A673 (cell line): ENCODE results near the gene PAPOLA. TPM values are rescaled to one million over a fixed set of nuclear protein-coding genes. Genes with fewer than 3 reads are reported as not detected.

Experiments used
- BruUV-seq: library from RNA; stranded (reverse); fragments of 400-500 nt; replicated peaks from 2 replicates; lab custom pipeline; 2021; lab: Mats Ljungman, UMichigan
- CTCF ChIA-PET: fragments of 300-600 bp; sonication (Branson Sonifier 250); formaldehyde crosslinking; loops from one replicate; lab custom pipeline; 2022; ENCODE audit warnings: antibody characterized with exemption; lab: Charles Lee
- POLR2A ChIA-PET: fragments of 300-600 bp; sonication (Branson Sonifier 250); formaldehyde crosslinking; loops from one replicate; lab custom pipeline; 2022; ENCODE audit warnings: antibody characterized with exemption; ENCODE audit not compliant: low non-redundant PET; lab: Charles Lee
- DNase-seq: peaks from one replicate; pipeline ENCODE4 v3.0.0-alpha.2; 2015; ENCODE audit warnings: low spot score
- H3K27ac ChIP-seq: fragments of 200-600 bp; sonication (generic); 2 replicates; pipeline ENCODE4 v1.5.1; 2016; ENCODE audit warnings: mixed run types, low read depth, mild to moderate bottlenecking, mixed read lengths, antibody characterized with exemption, low read length; ENCODE audit not compliant: poor library complexity, severe bottlenecking
- H3K27me3 ChIP-seq: fragments of 200-600 bp; sonication (generic); replicated peaks from 2 replicates; pipeline ENCODE4 v1.6.1; 2017; ENCODE audit warnings: mixed run types, low read depth, mild to moderate bottlenecking, mixed read lengths, antibody characterized with exemption, low read length; ENCODE audit not compliant: insufficient read depth, poor library complexity
- H3K36me3 ChIP-seq: fragments of 200-600 bp; sonication (generic); 2 replicates; pipeline ENCODE4 v1.6.1; 2016; ENCODE audit warnings: mixed run types, mild to moderate bottlenecking, mixed read lengths, antibody characterized with exemption, low read length; ENCODE audit not compliant: insufficient read depth, poor library complexity, severe bottlenecking
- H3K4me1 ChIP-seq: fragments of 200-600 bp; sonication (generic); 2 replicates; pipeline ENCODE4 v1.6.1; 2017; ENCODE audit warnings: mixed run types, mild to moderate bottlenecking, mixed read lengths, antibody characterized with exemption, low read length; ENCODE audit not compliant: insufficient read depth, poor library complexity, severe bottlenecking
- H3K4me3 ChIP-seq: fragments of 200-600 bp; sonication (generic); 2 replicates; pipeline ENCODE4 v1.5.1; 2016; ENCODE audit warnings: low read depth, mixed run types, mild to moderate bottlenecking, mixed read lengths, low read length; ENCODE audit not compliant: poor library complexity, severe bottlenecking
- H3K9me3 ChIP-seq: fragments of 200-600 bp; sonication (generic); 2 replicates; pipeline ENCODE4 v1.6.1; 2016; ENCODE audit warnings: mixed run types, low read depth, mild to moderate bottlenecking, mixed read lengths, antibody characterized with exemption, low read length; ENCODE audit not compliant: poor library complexity, severe bottlenecking
- EZH2 ChIP-seq: fragments of 200-600 bp; sonication (generic); IDR thresholded peaks from 2 replicates; pipeline ENCODE4 v1.6.1; 2017; ENCODE audit warnings: borderline replicate concordance, low read depth, mild to moderate bottlenecking, mixed read lengths, antibody characterized with exemption, low read length; ENCODE audit not compliant: poor library complexity, severe bottlenecking
- intact Hi-C: fragments of 100-400 bp; cut with micrococcal nuclease; formaldehyde crosslinking; loops from one replicate; pipeline ENCODE4 v1.10.0; 2022; ENCODE audit not compliant: unreplicated experiment
- total RNA-seq: library from RNA; stranded (reverse); gene quantifications from 2 replicates; pipeline ENCODE4 v1.2.3, GENCODE V29; 2021
- TF ChIP-seq, protein P1 (sequence below): fragments of 300-800, 200-600 bp; sonication (generic); conservative IDR thresholded peaks from 2 replicates; pipeline ENCODE4 v1.5.1; 2017; ENCODE audit warnings: low read depth, mild to moderate bottlenecking, antibody characterized with exemption, low read length, moderate library complexity, mixed read lengths

Gene PAPOLA
- total RNA-seq, 1 experiment from 2014 or later, result 337 TPM

- Histone ChIP-seq H3K36me3 (peaks cover 33% of the 10 kb centered on the region), H3K4me1 (peaks cover 8% of the 10 kb centered on the region), H3K9me3 (no peaks in the 10 kb centered on the region), H3K4me3 (no peak overlapping the region), H3K27me3 (no peaks in the 10 kb centered on the region), H3K27ac (peak overlapping the region; percentile 41)
- intact Hi-C loops, result loop anchor here (5.0 kb wide), 1 partner anchor 36 kb away; the partner anchor contains the start of gene PAPOLA
- TF ChIP-seq EZH2, result no peak
- TF ChIP-seq, protein P1, sequence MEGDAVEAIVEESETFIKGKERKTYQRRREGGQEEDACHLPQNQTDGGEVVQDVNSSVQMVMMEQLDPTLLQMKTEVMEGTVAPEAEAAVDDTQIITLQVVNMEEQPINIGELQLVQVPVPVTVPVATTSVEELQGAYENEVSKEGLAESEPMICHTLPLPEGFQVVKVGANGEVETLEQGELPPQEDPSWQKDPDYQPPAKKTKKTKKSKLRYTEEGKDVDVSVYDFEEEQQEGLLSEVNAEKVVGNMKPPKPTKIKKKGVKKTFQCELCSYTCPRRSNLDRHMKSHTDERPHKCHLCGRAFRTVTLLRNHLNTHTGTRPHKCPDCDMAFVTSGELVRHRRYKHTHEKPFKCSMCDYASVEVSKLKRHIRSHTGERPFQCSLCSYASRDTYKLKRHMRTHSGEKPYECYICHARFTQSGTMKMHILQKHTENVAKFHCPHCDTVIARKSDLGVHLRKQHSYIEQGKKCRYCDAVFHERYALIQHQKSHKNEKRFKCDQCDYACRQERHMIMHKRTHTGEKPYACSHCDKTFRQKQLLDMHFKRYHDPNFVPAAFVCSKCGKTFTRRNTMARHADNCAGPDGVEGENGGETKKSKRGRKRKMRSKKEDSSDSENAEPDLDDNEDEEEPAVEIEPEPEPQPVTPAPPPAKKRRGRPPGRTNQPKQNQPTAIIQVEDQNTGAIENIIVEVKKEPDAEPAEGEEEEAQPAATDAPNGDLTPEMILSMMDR, result no peak
- no peak for DNase-seq
- BruUV-seq, result no TSS peak
- ChIA-PET CTCF (no interaction called here), POLR2A (no interaction called here)
Measured at GRCh38 chr14:96538097-96538989, 36.2 kb downstream of the PAPOLA start.

DNA sequence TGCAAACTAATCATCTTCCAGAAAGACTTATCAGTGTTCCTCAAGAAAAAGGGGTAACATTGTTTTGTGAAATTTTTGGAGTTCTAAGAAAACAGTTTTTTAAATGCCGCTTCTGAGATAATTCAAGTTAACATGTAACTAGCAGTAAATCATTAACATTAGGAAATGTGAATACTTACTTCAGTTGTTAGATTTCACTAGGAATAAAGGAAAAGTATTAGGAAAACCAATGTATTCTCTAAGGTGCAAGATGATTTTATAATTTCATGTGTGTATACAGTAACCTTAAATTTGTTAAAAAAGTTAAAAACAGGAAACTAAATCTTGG is 36.8 kb downstream of the PAPOLA start:
- ChIA-PET POLR2A (no interaction called here), CTCF (no interaction called here)
- intact Hi-C loops, result loop anchor here (5.0 kb wide), 1 partner anchor 37 kb away; the partner anchor contains the start of gene PAPOLA

DNA sequence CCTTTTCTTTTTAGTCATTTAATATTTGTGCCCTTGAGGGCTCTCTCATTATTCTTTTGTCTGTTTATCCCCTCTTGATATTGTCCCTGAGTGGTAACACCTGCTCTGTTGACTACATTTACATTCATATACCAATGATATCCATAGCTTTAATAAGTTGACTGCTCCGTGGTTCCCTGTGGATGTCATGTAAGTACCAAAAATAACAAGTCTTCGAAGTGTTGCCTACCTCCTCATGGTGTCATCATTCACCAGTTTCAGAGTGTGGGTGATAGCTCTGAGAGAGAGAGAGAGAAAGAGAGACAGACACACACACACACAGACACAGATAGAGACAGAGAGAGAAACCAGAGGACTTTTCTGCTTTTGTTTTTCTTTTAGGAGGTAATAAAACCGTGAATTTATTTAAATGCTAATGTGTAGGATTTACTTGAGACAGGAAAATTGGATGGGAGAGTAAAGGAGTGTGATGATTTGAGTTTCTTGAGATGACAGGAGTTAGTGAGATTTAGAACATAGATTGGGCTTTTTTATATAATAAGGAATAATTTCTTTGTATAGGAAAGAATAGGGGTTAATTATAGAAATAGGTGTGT is 52.2 kb downstream of the PAPOLA start:
- no peaks in the 10 kb centered on the region for H3K27me3 ChIP-seq
- intact Hi-C loops, result no loop called here
- H3K9me3 ChIP-seq, result no peaks in the 10 kb centered on the region
- ChIA-PET CTCF (no interaction called here), POLR2A (no interaction called here)
- H3K4me1 ChIP-seq, result peaks cover 7% of the 10 kb centered on the region
- H3K27ac ChIP-seq, result no peak overlapping the region
- no TSS peak for BruUV-seq
- no peak overlapping the region for H3K4me3 ChIP-seq
- no peak for DNase-seq
- peaks cover 94% of the 10 kb centered on the region for H3K36me3 ChIP-seq
- TF ChIP-seq EZH2, result no peak
- TF ChIP-seq, protein P1, result no peak

More for the DNA sequence above, 36.8 kb downstream of the PAPOLA start:
- H3K4me3 ChIP-seq, result no peak overlapping the region
- peaks cover 8% of the 10 kb centered on the region for H3K4me1 ChIP-seq
- BruUV-seq, result no TSS peak
- DNase-seq, result no peak
- no peaks in the 10 kb centered on the region for H3K9me3 ChIP-seq
- H3K27me3 ChIP-seq, result no peaks in the 10 kb centered on the region
- H3K36me3 ChIP-seq, result peaks cover 32% of the 10 kb centered on the region
- H3K27ac ChIP-seq, result no peak overlapping the region
- TF ChIP-seq EZH2, result no peak
- TF ChIP-seq, protein P1, result no peak
